ENCODE measurements around the gene RWDD3.

Gene RWDD3

DNA sequence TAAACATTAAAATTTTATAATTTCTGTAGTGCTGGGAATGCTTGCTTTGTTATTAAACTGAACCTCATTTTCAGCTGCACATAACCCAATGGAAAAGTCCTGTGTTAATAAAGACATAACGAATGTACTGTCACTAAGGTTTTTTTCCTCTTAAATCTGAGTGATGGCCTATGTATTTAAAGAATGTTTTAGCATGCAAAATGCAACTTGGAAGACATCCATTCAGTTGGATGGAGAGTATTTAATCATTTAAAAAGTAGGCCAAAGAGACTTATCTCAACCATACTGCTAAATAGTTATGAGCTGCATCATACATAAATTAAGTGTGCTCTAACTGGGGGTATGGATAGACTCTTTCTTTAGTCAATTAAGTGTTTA, 48.5 kb downstream of the RWDD3 start:
- no peak for DNase-seq

DNA sequence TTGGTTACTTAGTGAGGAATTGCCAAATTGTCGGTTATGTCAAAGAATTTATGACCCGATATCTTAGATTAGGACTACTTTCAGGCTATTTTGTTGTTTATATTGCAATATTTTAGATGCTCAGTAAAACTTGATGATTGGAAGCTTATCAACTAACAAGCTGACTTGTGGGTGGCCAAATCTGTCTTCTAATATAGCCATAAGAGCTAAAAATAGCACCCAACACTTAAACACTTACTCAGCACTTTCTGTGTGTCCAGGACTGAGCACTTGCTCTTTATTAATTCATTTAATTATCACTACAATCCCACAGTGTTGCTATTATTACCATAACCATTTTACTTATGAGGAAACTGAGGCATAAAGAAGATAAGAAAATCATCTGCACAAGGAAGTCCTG, 50.4 kb downstream of the RWDD3 start:
- no peak for DNase-seq

DNA sequence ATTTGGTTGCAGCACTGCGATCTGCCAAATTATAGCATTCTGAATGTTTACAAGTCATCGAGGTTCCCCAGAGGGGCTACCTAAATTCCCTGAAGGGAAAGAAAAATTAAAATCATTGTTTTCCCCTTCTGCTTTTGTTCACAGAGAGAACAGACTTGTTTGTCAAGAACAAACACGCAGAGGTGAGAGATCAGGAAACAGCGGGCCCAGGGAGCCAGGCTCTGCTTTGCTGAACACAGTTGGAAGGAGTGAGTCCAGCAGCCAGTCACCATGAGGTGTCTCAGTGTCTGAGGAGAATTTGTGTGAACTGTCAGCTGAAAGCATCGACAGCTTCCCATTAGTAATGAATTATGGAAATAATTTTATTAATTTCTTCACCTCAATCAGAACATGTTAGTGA, 52.5 kb downstream of the RWDD3 start:
- no peak for DNase-seq

DNA sequence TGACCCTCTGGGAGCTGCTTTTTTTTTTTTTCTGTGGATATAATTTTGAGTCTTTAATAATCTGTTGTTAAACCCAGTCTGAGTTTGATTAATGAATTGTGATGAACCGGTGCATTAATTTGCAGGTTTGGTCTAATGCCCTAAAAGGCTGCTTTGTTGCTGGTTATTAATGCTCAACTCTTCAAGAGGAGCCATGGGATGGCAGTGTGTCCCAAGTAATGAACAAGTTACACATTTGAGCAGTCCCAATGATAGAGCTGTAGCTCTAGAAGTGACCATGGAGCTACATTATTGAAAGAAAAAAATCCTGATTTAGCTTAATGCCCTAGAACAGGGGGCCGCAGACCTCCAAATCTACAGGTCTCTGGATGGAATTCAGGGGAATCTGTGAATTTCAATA, 53.1 kb downstream of the RWDD3 start:
- DNase-seq: no peak

DNA sequence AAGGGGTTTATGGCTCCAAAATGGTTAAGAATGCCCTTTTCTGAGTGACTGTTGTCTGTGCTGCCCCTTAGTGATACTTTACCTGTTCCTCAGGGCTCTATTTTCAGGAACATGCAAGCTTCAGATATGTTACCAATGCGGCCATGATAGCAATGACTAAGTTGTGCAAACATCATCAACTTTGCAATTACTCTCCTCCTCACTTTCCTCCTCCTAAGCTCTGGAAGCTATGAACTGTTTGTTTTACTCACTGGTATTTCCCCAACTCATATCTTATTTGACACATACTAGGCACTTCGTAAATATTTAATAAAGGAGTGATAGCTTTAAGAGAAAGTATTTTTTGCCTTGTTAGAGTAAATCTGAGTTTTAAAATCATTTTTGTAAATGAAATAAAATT, 53.8 kb downstream of the RWDD3 start:
- no peak for DNase-seq
